HG03108 (cell line): ENCODE results near the gene FUT6.
"Not testable (repeated sequence)": the region's sequence is repeated elsewhere in the genome, so short reads cannot be mapped to it uniquely, and the experiment has no call there.

Source experiments
- ATAC-seq: cut with Tn5 transposase; IDR thresholded peaks from one replicate; pipeline ENCODE4 v1.9.1; 2021; ENCODE audit warnings: moderate library complexity; ENCODE audit not compliant: unreplicated experiment

The FUT6 gene

DNA sequence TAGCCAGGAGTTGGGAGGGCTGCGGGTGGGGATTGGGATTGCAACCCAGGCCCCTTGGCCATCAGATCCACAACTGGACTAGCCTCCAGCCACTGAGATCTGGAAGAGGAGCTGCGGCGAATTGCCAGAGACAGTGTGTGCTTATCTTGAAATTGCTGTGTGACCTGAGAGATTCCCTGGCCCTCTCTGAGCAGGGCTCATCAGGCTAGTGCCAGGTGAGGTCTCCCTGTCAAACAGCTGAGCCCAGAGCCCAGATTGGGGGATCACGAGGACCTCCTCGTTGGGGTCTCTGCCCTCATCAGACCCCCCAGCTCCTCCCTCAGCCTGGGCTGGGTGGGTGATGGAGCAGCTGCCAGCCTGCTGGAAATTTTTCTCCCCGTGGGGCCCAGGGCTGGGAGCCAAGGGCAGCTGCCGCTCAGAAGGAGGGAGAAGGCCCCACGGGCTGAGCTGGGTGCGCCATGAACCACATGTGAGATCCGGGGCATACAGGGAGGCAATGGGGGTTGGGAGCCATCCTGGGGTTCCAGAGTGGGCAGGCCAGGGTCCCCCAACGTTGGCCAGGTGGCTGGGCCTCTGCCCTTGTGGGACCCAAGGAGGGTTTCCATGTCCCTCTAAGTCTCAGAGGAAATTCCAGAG lies 23.6 kb upstream of the FUT6 start:
- no peak for ATAC-seq

DNA sequence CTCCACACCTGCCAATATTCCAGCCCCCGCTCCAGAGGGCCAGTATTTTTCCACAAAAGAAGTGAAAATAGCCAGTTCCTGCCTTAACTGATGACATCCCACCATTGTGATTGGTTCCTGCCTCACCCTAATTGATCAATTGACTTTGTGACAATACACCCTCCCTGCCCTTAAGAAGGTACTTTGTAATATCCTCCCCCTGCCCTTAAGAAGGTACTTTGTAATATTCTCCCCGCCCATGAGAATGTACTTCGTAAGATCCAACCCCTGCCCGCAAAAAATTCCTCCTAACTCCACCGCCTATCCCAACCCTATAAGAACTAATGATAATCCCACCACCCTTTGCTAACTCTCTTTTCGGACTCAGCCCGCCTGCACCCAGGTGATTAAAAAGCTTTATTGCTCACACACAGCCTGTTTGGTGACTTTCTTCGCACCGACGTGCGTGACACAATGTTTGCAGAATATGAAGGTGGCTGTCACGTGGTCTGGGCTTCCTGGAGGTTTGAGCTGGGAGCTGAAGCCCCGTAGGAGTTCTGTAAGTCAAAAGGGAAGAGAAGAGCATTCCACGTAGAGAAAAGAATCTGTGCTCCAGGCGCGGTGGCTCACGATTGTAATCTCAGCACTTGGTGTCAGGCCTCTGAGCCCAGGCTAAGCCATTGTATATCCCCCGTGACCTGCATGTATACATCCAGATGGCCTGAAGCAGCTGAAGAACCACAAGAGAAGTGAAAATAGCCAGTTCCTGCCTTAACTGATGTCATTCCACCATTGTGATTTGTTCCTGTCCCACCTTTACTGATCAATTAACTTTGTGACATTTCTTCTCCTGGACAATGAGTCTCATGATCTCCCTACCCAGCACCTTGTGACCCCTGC lies 17.9 kb upstream of the FUT6 start:
- ATAC-seq: no peak

DNA sequence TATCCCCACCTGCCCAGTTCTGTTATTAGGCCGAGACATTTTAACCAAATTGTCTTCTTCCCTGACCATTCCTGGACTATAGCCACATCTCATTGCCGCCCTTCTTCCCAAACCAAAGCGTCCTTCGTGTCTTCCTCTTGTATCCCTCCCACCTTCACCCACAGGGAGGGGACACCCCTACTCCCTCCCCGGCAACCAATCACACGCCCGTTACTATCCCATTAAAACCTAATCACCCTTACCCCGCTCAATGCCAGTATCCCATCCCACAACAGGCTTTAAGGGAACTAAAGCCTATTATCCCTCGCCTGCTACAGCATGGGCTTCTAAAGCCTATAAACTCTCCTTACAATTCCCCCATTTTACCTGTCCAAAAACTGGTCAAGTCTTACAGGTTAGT lies 15.6 kb upstream of the FUT6 start:
- not testable (repeated sequence) for ATAC-seq

DNA sequence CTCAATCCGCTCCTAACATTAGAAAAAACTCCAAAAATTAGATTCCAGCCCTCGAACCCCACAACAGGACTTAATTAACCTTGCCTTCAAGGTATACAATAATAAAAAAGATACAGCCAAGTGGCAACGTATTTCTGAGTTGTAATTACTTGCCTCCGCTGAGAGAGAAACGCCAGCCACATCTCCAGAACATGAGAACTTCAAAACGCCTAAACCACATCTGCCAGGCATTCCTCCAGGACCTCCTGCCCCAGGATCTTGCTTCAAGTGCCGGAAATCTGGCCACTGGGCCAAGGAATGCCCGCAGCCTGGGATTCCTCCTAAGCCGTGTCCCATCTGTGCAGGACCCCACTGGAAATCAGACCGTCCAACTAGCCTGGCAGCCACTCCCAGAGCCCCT lies 14.6 kb upstream of the FUT6 start:
- ATAC-seq: not testable (repeated sequence)

DNA sequence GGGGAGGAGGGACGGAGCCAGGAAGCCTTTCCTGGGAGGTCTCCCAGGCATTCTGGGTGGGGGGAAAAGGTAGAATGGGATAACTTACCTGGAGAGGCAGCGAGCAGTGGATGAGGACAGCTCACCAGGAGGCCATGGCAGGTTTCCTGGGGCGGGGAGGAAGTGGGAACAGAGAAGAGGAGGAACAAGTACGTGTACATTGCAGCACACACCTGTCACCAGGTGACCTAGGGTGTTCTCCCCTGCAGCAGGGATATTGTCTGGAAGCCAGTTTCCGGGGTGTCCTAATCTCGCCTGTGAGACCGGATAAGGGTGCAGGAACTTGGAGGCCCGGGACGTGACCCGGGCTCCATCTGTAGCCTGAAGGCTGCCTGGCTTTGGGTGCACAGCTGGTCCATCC lies 11.8 kb upstream of the FUT6 start, which contains the start of gene FUT3:
TSS of gene FUT3 (minus strand) at position 148 of the 400 bp plus-strand sequence.
- no peak for ATAC-seq

DNA sequence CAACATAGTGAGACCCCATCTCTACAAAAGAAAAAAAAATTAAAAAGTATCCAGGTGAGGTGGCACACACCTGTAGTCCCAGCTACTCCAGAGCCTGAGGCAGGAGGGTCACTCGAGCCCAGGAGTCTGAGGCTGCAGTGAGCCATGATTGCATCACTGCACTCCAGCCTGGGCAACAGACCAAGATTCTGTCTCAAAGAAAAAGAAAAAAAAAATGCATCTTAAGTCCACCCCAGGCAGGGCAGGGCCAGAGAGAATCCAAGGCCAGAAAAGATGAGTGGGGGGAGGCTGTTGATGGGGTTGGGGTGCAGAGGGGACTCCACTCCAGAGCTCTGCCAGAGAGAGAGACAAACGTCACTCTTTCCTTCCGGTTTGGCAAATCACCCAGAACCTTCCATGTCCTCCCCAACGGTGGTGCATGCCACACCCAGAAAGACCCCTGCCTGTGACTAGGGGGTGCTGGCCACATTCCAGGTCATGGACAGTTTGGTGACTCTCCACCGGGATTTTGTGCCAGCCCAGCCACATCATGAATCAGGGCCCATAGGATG lies 11.3 kb upstream of the FUT6 start:
- no peak for ATAC-seq

DNA sequence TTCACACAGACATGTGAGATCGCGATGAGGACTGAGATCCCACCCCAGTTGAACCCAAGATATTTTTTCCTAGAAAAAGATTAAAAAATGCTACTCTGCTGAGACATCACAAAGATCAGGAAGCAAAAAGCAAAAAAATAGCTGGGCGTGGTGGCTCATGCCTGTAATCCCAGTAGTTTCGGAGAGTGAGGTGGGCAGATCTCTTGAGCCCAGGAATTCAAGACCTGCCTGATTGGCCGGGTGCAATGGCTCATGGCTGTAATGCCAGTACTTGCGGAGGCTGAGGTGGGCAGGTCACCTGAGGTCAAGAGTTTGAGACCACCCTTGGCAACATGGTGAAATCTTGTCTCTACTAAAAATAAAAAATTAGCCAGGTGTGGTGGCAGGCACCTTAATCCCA lies 10.7 kb upstream of the FUT6 start:
- no peak for ATAC-seq

DNA sequence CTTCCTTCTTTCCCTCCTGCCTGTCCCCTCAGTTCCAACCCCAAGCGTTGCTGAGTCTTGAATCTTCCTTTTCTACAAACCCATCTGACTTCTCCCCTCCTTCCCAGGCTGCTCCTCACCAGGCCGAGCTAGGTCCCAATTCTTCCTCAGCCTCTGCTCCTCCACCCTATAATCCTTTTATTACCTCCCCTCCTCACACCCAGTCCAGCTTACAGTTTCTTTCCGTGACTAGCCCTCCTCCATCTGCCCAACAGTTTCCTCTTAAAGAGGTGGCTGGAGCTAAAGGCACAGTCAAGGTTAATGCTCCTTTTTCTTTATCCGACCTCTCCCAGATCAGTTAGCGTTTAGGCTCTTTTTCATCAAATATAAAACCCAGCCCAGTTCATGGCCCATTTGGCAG lies 9.1 kb upstream of the FUT6 start:
- ATAC-seq: not testable (repeated sequence)

DNA sequence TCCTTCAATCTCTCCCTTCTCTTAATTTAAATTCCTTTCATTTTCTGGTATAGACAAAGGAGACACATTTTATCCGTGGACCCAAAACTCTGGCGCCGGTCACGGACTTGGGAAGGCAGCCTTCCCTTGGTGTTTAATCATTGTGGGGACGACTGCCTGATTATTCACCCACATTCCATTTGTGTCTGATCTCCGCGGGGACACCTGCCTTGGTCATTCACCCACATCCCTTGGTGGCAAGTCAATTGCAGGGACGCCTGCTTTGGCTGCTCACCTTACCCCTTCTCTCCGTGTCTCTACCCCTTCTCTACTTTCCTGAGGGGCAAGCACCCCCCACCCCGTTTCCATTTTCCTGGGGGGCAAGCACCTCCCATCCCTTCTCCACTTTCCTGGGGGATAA lies 8.3 kb upstream of the FUT6 start:
- ATAC-seq: not testable (repeated sequence)

DNA sequence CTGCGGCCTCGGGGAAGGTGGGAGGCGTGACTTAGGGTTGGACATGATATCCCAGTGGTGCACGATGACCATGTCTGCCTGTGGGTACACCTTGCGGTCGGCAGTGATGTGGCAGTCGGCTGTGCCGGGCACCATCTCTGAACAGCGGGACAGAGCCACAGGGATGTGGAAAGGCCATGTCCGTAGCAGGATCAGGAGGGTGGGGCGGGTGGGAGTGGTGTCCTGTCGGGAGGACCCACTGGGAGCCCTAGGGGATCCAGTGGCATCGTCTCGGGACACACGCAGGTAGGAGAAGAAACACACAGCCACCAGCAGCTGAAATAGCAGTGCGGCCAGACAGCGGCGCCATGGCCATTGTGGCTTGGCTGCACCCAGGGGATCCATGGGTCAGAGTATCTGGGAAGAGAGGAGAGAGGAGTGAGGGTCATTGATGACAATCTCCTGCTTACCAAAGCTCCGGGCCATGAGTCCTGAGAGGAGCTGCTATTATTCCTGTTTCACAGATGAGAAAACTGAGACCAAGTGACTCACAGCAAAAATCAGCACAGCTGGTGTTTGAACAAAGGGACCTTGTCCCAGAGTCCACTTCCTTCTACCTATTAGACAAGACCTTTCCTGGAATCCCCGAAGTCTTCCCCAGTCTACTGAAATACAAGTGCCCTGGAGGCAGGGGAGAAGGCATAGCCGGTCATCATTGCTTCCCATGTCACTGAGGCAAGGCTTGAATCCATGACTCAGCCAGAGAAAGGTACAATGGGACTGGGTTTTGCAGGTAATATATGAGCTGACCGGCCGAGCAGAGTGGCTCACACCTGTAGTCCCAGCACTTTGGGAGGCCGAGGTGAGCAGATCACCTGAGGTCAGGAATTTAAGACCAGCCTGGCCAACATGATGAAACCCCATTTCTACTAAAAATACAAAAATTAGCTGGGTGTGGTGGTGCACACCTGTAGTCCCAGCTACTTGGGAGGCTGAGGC lies 5.2 kb upstream of the FUT6 start:
- no peak for ATAC-seq

DNA sequence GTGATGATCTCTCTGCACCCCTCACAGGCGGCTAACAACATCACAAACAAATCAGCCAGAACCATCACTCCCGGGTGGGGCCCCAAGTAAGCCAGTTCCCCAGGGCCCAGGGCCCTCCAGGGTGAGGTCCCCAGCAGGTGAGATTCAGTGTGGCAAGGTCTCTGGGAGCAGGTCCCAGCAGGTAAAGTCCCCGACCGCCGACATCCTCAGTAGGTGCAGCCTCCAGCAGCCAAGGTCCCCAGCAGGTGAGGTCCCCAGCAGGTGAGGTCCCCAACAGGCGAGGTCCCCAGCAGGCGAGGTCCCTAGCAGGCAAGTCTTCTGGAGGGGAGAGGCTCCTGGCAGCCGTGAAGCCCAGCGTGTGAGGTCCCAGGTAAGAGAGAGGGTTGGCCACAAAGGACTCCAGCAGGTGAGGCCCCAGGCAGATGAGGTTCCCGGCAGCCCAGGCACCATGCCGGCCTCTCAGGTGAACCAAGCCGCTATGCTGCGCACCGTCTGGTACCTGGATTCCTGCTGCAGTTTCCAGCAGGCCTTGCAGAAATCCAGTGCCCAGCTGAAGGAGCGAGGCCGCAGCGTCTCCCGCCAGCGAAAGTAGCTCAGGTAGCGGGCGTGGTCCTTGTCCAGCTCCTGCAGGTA lies 3.9 kb upstream of the FUT6 start:
- no peak for ATAC-seq

DNA sequence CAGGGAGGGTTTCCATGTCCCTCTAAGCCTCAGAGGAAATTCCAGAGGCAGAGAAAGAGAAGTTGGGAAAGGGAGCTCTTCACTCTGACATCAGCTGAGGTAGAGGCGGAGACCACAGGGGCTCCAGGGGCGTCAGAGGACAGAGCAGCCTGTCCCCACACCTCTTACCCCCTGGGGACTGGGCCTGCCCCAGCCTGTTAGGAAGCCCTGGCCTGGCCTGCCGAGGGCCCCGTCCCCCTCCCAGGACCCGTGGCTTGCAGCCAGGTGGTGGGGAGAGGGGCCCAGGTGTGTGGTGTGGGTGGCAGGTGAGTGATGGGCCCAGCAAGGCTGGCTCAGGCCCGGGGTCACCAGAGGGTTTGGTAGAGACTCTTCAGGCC lies 2.2 kb upstream of the FUT6 start:
- ATAC-seq: not testable (repeated sequence)

DNA sequence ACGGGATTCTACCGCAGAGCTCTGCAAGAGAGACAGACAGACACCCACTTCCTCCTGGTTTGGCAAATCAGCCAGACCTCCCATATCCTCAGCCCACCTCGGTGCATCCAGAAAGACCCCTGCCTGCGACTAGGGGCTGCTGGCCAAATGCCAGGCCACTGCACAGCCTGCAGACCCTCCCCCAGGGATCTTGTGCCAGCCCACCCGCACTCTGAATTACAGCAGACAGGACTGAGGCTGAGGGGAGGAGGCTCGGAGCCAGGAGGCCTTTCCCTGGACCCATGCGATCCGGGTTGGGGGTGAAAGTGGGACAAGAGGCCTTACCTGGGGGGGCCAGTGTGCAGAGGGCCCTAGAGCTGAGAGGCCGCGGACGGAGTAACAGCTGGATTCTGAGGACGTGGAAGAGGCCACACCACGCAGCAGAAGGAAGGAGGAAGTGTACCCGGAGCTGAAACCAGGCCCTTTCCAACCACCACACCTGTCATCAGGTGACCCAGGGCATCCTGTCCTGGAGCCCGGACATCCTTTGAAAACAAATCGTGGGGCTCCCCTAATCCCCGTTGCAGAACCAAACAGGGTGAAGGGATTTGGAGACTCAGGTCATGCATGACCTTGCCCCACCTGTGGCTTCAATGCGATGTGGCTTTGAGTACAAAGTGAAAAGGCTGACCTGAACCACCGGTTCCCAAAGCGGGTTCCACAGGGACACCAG lies 993 bp downstream of the FUT6 start:
- ATAC-seq: no peak

DNA sequence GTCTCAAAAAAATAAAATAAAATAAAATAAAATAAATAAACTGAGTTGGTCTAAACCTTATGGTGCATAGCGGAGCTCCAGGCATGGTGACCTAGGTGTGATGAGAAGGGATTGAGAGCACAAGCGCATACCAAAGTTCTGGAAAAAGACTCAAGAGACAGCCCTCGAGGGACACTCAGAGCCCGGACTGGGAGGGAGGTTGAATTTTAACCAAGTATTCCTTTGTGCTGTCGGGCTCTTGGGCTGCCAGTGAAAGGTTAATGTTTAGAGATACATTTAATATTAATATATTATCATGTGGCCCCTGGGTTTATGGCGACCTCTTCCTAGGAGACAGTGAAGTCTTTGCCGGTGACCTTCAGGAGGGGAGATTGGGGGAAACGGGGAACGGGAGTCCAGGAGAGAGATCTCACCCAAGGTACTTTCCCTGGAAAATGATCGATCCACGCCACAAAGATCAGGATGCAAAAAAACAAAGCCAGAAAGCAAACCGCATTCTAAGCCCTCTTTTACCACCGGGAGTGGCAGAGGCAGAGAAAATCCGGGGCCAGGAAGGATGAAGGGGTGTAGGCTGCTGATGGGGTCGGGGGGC lies 1.6 kb downstream of the FUT6 start:
- ATAC-seq: no peak

DNA sequence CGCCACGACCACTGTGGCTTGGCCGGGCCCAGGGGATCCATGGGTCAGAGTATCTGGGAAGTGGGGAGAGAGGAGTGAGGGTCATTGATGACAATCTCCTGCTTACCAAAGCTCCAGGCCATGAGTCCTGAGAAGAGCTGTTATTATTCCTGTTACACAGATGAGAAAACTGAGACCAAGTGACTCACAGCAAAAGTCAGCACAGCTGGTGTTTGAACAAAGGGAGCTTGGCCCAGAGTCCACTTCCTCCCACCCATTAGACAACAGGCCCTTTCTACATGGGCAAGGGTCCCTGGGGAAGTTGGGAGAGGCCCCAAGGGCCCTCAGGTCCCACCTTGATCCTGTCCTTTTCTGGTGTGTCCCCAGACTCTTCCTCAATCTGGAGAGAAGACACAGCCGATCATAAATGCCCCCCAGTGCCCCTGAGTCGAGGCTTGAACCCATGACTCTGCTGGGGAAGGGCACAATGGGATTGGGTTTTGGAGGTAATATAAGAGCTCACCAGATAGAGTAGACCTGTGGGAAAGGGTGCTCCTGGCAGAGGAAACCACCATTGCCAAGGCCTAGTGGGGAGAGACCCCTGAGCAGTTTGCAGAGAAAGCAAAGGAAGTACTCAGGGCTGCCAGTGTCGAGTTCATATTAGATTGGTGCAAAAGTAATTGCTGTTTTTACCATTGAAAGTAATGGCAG lies 6.8 kb downstream of the FUT6 start:
- no peak for ATAC-seq

DNA sequence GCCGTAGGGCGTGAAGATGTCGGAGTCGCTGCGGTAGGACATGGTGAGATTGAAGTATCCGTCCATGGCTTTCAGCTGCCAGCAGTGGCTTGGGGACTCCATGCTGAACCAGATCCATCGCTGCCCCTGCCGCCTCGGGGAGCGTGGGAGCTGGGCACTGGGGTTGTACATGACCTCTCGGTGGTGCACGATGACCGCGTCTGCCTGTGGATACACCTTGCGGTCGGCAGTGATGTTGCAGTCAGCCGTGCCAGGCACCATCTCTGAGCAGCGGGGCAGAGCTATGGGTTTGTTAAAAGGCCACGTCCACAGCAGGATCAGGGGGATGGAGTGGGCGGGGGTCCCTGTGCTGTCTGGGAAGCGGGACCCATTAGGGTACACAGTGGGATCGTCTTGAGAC lies 7.4 kb downstream of the FUT6 start:
- ATAC-seq: no peak

DNA sequence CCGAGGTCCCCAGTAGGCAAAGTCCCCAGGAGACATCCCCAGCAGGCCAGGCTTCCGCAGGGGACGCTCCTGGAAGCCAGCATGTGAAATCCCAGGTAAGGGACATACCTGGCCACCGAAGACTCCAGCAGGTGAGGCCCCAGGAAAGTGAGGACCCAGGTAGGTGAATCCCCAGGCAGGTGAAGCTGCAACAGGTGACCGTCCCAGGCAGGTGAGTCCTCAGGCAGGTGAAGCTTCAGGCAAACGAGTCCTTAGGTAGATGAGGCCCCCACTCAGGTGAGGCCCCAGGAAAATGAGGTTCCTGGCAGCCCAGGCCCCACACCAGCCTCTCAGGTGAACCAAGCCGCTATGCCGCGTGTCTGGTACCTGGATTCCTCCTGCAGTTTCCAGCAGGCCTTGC lies 8.3 kb downstream of the FUT6 start:
- no peak for ATAC-seq

DNA sequence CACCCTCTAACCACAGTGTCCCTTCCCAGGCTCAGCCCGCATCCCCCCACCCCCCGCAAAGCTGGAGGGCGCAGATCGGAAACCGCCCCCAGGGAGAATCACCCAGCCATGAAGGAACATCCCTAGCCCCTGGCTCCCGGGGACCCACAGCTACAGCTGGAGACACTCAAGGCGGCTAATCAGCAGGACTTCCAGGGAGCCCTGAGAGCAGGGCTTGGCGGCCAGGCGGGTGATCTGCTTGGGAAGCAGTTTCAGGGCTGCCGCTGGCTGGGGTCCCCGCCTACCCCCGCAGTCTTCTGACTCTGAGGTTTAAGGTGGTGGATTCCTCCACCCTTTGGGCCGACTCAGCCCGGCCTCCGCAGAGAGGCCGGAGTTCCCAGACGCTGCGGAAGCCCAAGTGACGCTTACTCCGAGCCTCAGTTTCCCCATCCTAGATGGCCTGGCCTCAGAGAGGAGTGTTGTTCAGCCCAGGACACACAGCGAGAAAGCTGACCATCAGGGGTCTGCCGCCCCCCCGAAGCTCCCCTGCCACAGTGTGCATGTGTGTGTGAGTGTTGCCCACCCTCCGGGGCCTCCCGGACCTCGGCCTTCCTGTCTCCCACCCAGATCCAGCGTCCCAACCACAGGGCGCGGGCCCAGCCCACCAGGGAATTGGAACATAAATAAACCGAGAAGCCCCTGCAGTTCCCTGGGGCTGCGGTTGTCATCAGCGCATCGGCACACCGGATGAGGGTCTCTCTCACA lies 9.8 kb downstream of the FUT6 start:
- no peak for ATAC-seq
